KOPT-K1 (cell line): ENCODE measurements around the gene NSUN3.
A peak's percentile ranks its signal among the peaks of the same experiment; 100 is the strongest.
"Not testable (repeated sequence)": the region's sequence is repeated elsewhere in the genome, so short reads cannot be mapped to it uniquely, and the experiment has no call there.

Experiments used
- H3K27ac ChIP-seq: fragments of 200-600 bp; sonication (generic); 2 replicates; pipeline ENCODE4 v1.5.1; 2016; ENCODE audit warnings: antibody characterized with exemption, mild to moderate bottlenecking, low read depth, low read length; ENCODE audit not compliant: poor library complexity, severe bottlenecking
- H3K36me3 ChIP-seq: fragments of 200-600 bp; sonication (generic); 2 replicates; pipeline ENCODE4 v1.5.1; 2017; ENCODE audit warnings: antibody characterized with exemption, mild to moderate bottlenecking, low read length, moderate library complexity; ENCODE audit not compliant: insufficient read depth
- H3K9me3 ChIP-seq: fragments of 200-600 bp; sonication (generic); 2 replicates; pipeline ENCODE4 v1.5.1; 2017; ENCODE audit warnings: antibody characterized with exemption, low read length, mild to moderate bottlenecking; ENCODE audit not compliant: insufficient read depth, poor library complexity, severe bottlenecking

The NSUN3 gene

GRCh38 chr3:94062513-94063404 is at the start of gene NSUN3, which contains the start of gene DHFR2:
NSUN3 (plus strand) TSS chr3:94063061; CDS start chr3:94063127, 66 bp downstream.
DHFR2 (minus strand) TSS chr3:94062916; CDS start chr3:94061511, 1,405 bp downstream.
- Histone ChIP-seq H3K9me3 (no peaks in the 10 kb centered on the region), H3K36me3 (peaks cover 41% of the 10 kb centered on the region), H3K27ac (peak within 1 kb of the TSS; percentile 94)

- H3K36me3 ChIP-seq = no peaks in the 10 kb centered on the region
These were observed 47.8 kb upstream of the NSUN3 start for GRCh38 chr3:94015025-94015424.

DNA sequence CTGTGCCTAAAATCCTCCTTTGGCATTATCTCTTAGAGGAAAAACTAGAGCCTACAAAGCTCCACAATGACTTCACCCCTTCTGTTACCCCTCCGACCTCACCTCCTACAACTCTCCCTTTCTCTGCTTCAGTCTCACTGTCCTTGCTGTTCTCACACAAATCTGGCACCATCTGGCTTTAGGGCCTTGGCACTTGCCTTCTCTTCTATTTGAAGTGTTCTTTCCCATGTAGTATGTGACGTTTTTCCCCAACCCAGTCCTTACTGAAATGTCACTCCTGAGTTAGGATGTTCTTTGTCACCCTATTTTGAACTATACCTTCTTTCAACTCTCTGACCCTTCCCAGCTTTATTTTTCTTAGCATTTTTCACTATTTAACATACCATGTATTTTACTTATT is 43.2 kb upstream of the NSUN3 start:
- Histone ChIP-seq H3K9me3 (no peaks in the 10 kb centered on the region), H3K27ac (no peak overlapping the region), H3K36me3 (no peaks in the 10 kb centered on the region)

More at GRCh38 chr3:94015025-94015424, 47.8 kb upstream of the NSUN3 start:
- Histone ChIP-seq H3K27ac (no peak overlapping the region), H3K9me3 (no peaks in the 10 kb centered on the region)

DNA sequence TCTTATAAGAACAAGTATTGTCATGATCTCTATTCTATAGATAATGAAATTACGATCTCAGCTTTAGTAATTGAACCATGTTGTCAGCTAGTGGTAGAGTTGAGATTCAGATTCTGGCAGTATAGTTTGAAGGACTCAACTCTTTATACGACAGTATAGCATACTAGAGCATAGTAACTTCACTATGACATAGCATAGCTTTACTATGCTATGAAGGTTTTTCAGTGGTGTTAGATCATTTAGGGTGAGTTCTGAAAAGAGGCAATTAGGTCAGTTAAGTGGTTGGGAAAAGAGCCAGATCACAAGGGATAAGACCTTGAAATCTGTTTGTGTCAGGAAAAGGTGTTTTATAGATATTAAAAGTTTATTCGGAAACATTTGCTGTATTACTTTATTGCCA is 42.6 kb upstream of the NSUN3 start:
- Histone ChIP-seq H3K9me3 (no peaks in the 10 kb centered on the region), H3K36me3 (no peaks in the 10 kb centered on the region), H3K27ac (no peak overlapping the region)

DNA sequence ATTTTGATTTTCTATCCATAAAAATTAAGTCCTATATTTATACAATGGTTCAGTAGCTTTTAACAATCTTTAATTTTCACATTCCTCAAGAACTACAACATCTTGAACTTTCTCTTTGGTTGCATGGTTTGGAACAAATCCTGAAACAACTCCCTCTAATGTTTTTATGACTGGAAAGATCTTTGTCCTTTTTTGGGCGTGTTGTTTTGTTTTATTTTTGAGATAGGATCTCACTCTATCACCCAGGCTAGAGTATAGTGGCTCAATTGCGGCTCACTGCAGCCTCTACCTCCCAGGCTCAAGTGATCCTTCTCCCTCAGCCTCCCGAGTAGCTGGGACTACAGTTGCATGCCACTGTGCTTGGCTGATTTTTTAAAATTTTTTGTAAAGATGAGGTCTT is 38.5 kb upstream of the NSUN3 start:
- no peaks in the 10 kb centered on the region for H3K9me3 ChIP-seq
- H3K27ac ChIP-seq = no peak overlapping the region
- H3K36me3 ChIP-seq = no peaks in the 10 kb centered on the region

GRCh38 chr3:94026623-94027022 is 36.2 kb upstream of the NSUN3 start:
- Histone ChIP-seq H3K9me3 (no peaks in the 10 kb centered on the region), H3K36me3 (no peaks in the 10 kb centered on the region), H3K27ac (no peak overlapping the region)

GRCh38 chr3:94028093-94028837 is 34.6 kb upstream of the NSUN3 start, which contains the start of gene STX19:
STX19 (minus strand) TSS chr3:94028597; CDS start chr3:94015269, 13,328 bp downstream.
- Histone ChIP-seq H3K9me3 (no peaks in the 10 kb centered on the region), H3K27ac (no peak within 1 kb of the TSS)

DNA sequence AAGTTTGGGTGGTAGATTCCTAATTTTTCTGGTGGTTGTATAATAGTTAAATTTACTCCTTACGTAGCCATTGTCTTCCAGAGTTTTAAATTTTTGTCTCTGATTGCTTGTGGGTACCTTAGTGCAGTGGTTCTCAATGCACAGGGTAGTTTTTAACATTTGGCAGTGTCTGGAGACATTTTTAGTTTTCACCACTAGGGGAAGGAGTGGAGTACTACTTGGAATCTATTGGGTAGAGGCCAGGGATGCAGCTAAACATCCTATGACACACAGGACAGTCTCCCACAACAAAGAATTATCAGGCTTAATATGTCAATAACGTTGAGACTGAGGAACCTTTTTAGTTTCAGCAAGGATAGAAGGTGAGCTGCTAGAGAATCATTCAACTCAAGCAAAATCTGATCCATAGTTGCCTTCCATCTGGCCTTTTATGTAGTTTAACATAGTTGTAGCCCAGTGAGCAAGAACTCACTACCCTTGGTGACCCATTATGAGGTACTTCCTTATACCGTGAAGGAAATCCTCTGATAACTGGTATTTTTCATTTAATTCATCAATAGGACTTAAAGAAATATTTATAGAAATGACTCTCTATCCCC is 25.9 kb upstream of the NSUN3 start:
- H3K36me3 ChIP-seq = no peaks in the 10 kb centered on the region
- no peaks in the 10 kb centered on the region for H3K9me3 ChIP-seq
- no peak overlapping the region for H3K27ac ChIP-seq

More at GRCh38 chr3:94028093-94028837, 34.6 kb upstream of the NSUN3 start, which contains the start of gene STX19:
- H3K36me3 ChIP-seq = no peaks in the 10 kb centered on the region

DNA sequence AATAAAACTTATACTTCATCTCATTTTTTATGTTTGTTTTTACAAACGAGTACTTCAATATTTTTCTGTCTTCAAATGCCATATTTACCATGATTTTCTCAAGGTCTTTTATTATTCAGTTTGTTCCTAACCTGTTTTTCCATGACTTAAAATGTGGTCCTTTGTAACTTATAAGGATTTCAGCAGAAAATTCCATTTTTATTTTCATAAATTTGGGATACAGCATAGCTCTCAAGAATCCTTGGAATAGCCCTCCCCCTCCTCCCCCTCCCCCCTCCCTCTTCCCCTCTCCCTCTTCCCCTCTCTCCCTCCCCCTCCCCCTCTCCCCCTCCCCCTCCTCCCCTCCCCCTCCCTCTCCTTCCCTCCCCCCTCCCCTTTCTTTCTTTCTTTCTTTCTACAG is 19.6 kb upstream of the NSUN3 start:
- H3K9me3 ChIP-seq = peaks cover 11% of the 10 kb centered on the region
- H3K36me3 ChIP-seq = no peaks in the 10 kb centered on the region
- no peak overlapping the region for H3K27ac ChIP-seq

- not testable (repeated sequence) for H3K36me3 ChIP-seq, H3K27ac ChIP-seq
- H3K9me3 ChIP-seq = peaks cover 11% of the 10 kb centered on the region
These were observed 18.5 kb upstream of the NSUN3 start for GRCh38 chr3:94044100-94044936.

GRCh38 chr3:94046533-94046932 is 16.3 kb upstream of the NSUN3 start:
- Histone ChIP-seq H3K9me3 (peaks cover 11% of the 10 kb centered on the region), H3K27ac (no peak overlapping the region), H3K36me3 (no peaks in the 10 kb centered on the region)

- peaks cover 4% of the 10 kb centered on the region for H3K9me3 ChIP-seq
- no peak overlapping the region for H3K27ac ChIP-seq
- H3K36me3 ChIP-seq = no peaks in the 10 kb centered on the region
These were observed 13.6 kb upstream of the NSUN3 start for GRCh38 chr3:94049267-94049666.

DNA sequence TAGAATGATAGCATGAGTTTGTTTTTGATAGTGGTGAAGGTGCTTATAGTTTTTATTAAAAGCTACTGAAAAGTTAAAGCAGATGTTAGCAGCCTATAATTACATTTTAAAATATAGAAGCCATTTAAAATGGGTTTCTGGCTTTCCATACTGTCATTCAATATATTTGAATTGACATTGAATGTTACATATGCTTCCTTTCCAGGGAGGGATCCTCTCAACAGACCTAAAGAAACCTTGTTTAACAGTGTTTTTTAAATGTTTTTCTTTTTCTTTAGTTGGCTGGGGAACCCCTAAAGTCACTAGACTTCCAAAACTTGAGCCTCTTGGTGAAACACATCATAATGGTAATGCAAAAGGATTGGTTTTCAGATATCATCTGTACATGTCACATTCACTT is 12.3 kb upstream of the NSUN3 start:
- Histone ChIP-seq H3K9me3 (no peaks in the 10 kb centered on the region), H3K27ac (no peak overlapping the region), H3K36me3 (no peaks in the 10 kb centered on the region)

DNA sequence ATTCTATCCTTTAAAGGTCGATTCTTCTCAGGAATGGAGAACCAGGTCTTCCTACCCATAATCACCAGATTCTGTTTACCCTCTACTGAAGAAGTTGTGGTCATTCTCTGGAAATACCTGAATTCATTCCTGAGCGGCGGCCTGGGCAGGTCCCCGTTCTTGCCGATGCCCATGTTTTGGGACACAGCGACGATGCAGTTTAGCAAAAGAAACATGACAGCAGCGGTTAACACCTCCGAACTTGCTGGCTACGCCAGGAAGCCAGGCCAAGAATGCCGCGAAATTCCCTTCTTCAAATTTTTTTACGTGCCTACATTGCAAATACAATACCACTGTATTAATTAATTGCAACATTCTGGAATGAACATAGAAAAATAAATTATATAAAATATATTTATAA is 1.6 kb upstream of the NSUN3 start:
- Histone ChIP-seq H3K9me3 (no peaks in the 10 kb centered on the region), H3K27ac (no peak overlapping the region), H3K36me3 (peaks cover 28% of the 10 kb centered on the region)
